Neural cell (in vitro differentiated cells): Measurements from ENCODE around the gene SGTA. TPM values are rescaled to one million over a fixed set of nuclear protein-coding genes. Genes with fewer than 3 reads are reported as not detected.

Source experiments
- H2AFZ ChIP-seq: fragments of 200-600, 300-800 bp; sonication (generic), shearing (Covaris generic); 2 replicates; pipeline ENCODE4 v1.6.0; 2014; ENCODE audit warnings: low read depth, mild to moderate bottlenecking, antibody characterized with exemption, low read length, moderate library complexity
- H3F3A ChIP-seq: fragments of 200-600 bp; shearing (Covaris generic); 2 replicates; pipeline ENCODE4 v1.6.1; 2016; ENCODE audit warnings: mild to moderate bottlenecking, moderate library complexity, mixed read lengths, antibody characterized with exemption, low read length; ENCODE audit not compliant: insufficient read depth, poor library complexity, severe bottlenecking
- H3K27ac ChIP-seq: fragments of 200-600, 300-800 bp; sonication (generic), shearing (Covaris generic); 2 replicates; pipeline ENCODE4 v1.5.1; 2014; ENCODE audit warnings: mild to moderate bottlenecking, low read length, moderate library complexity
- H3K27me3 ChIP-seq: fragments of 300-800, 200-600 bp; sonication (generic), shearing (Covaris generic); 2 replicates; pipeline ENCODE4 v1.6.0; 2014; ENCODE audit warnings: mild to moderate bottlenecking, low read depth, low read length, moderate library complexity; ENCODE audit not compliant: insufficient read depth
- H3K36me3 ChIP-seq: fragments of 300-800, 200-600 bp; sonication (generic), shearing (Covaris generic); 2 replicates; pipeline ENCODE4 v1.5.1; 2014; ENCODE audit warnings: mild to moderate bottlenecking, antibody characterized with exemption, low read length, moderate library complexity; ENCODE audit not compliant: insufficient read depth
- H3K4me2 ChIP-seq: fragments of 300-800, 200-600 bp; sonication (generic), shearing (Covaris generic); 2 replicates; pipeline ENCODE4 v1.6.0; 2014; ENCODE audit warnings: mild to moderate bottlenecking, low read length
- H3K4me3 ChIP-seq: fragments of 300-800, 200-600 bp; sonication (generic), shearing (Covaris generic); 2 replicates; pipeline ENCODE4 v1.5.1; 2014; ENCODE audit warnings: mild to moderate bottlenecking, low read length, moderate library complexity
- H3K79me2 ChIP-seq: fragments of 200-600 bp; shearing (Covaris generic); replicated peaks from 2 replicates; pipeline ENCODE4 v1.6.0; 2014; ENCODE audit warnings: mild to moderate bottlenecking, low read length, moderate library complexity; ENCODE audit not compliant: insufficient read depth
- H3K9ac ChIP-seq: fragments of 300-800, 200-600 bp; sonication (generic), shearing (Covaris generic); 2 replicates; pipeline ENCODE4 v1.6.1; 2016; ENCODE audit warnings: mild to moderate bottlenecking, low read length, mixed read lengths
- H3K9me2 ChIP-seq: fragments of 200-600 bp; shearing (Covaris generic); 2 replicates; pipeline ENCODE4 v1.6.1; 2016; ENCODE audit warnings: mild to moderate bottlenecking, low read length, mixed read lengths; ENCODE audit not compliant: insufficient read depth
- H3K9me3 ChIP-seq: fragments of 200-600, 300-800 bp; sonication (generic), shearing (Covaris generic); 2 replicates; pipeline ENCODE4 v1.6.1; 2016; ENCODE audit warnings: mild to moderate bottlenecking, mixed run types, low read length, moderate library complexity, mixed read lengths
- H4K20me1 ChIP-seq: fragments of 200-600 bp; shearing (Covaris generic); 2 replicates; pipeline ENCODE4 v1.6.1; 2016; ENCODE audit warnings: mild to moderate bottlenecking, mixed run types; ENCODE audit not compliant: insufficient read depth
- CTCF ChIP-seq: fragments of 450-650 bp; IDR thresholded peaks from 2 replicates; pipeline ENCODE4 v1.5.1; 2014; ENCODE audit warnings: antibody characterized with exemption, mild to moderate bottlenecking, moderate library complexity; ENCODE audit not compliant: poor library complexity, severe bottlenecking
- EP300 ChIP-seq: fragments of 450-650 bp; conservative IDR thresholded peaks from 2 replicates; pipeline ENCODE4 v1.6.1; 2014; ENCODE audit warnings: antibody characterized with exemption, mild to moderate bottlenecking, moderate library complexity; ENCODE audit not compliant: poor library complexity, severe bottlenecking
- EZH2 ChIP-seq: fragments of 200-600, 300-800 bp; shearing (Covaris generic), sonication (generic); IDR thresholded peaks from 2 replicates; pipeline ENCODE4 v1.6.1; 2014; ENCODE audit warnings: antibody characterized with exemption, low read length, borderline replicate concordance, mild to moderate bottlenecking; ENCODE audit not compliant: insufficient read depth, poor library complexity, severe bottlenecking
- POLR2AphosphoS5 ChIP-seq: IDR thresholded peaks from 2 replicates; pipeline ENCODE4 v1.6.1; 2012
- RAD21 ChIP-seq: fragments of 450-650 bp; conservative IDR thresholded peaks from 2 replicates; pipeline ENCODE4 v1.6.1; 2014; ENCODE audit warnings: antibody characterized with exemption, mild to moderate bottlenecking, moderate library complexity
- REST ChIP-seq: IDR thresholded peaks from 2 replicates; pipeline ENCODE4 v1.6.1; 2012; ENCODE audit warnings: borderline replicate concordance
- SMC3 ChIP-seq: fragments of 450-650 bp; conservative IDR thresholded peaks from 2 replicates; pipeline ENCODE4 v1.6.1; 2014; ENCODE audit warnings: antibody characterized with exemption, mild to moderate bottlenecking, moderate library complexity; ENCODE audit not compliant: poor library complexity
- polyA plus RNA-seq: library from polyadenylated mRNA; depleted of rRNA; stranded (reverse); fragments of >200 nt; gene quantifications from 2 replicates; pipeline ENCODE4 v1.2.3, GENCODE V29; 2014

The SGTA gene
- polyA plus RNA-seq, 1 donor from 2014 or later = 80.6 TPM

GRCh38 chr19:2729943-2730818 is 52.9 kb downstream of the SGTA start:
- no peak overlapping the region for H3K27ac ChIP-seq
- H3K9me3 ChIP-seq = no peaks in the 10 kb centered on the region
- no peaks in the 10 kb centered on the region for H4K20me1 ChIP-seq
- no peaks in the 10 kb centered on the region for H3K79me2 ChIP-seq
- H3F3A ChIP-seq = no peaks in the 10 kb centered on the region
- TF ChIP-seq REST = no peak
- TF ChIP-seq SMC3 = no peak
- TF ChIP-seq RAD21 = no peak
- TF ChIP-seq EZH2 = no peak
- no peak for TF ChIP-seq POLR2AphosphoS5
- no peak for TF ChIP-seq EP300
- no peak for TF ChIP-seq CTCF
- H3K4me3 ChIP-seq = no peak overlapping the region
- no peaks in the 10 kb centered on the region for H3K27me3 ChIP-seq
- no peaks in the 10 kb centered on the region for H3K36me3 ChIP-seq
- H3K4me2 ChIP-seq = no peak overlapping the region
- no peaks in the 10 kb centered on the region for H3K9me2 ChIP-seq
- H2AFZ ChIP-seq = no peak overlapping the region
- H3K9ac ChIP-seq = no peak overlapping the region

GRCh38 chr19:2728783-2729387 is 54.2 kb downstream of the SGTA start:
- H2AFZ ChIP-seq = no peak overlapping the region
- no peak overlapping the region for H3K27ac ChIP-seq
- no peaks in the 10 kb centered on the region for H3K9me3 ChIP-seq
- no peaks in the 10 kb centered on the region for H3K27me3 ChIP-seq
- H3K79me2 ChIP-seq = no peaks in the 10 kb centered on the region
- TF ChIP-seq RAD21 = no peak
- H4K20me1 ChIP-seq = no peaks in the 10 kb centered on the region
- H3K4me3 ChIP-seq = no peak overlapping the region
- no peaks in the 10 kb centered on the region for H3K9me2 ChIP-seq
- H3K9ac ChIP-seq = no peak overlapping the region
- no peaks in the 10 kb centered on the region for H3F3A ChIP-seq
- no peak overlapping the region for H3K4me2 ChIP-seq
- no peaks in the 10 kb centered on the region for H3K36me3 ChIP-seq
